ENCODE measurements around the gene UVRAG. TPM values are rescaled to one million over a fixed set of nuclear protein-coding genes. Genes with fewer than 3 reads are reported as not detected.

UVRAG gene
- total and polyA plus RNA-seq, 4 donors = 4.4 to 15.1 (median 10.0) TPM

DNA sequence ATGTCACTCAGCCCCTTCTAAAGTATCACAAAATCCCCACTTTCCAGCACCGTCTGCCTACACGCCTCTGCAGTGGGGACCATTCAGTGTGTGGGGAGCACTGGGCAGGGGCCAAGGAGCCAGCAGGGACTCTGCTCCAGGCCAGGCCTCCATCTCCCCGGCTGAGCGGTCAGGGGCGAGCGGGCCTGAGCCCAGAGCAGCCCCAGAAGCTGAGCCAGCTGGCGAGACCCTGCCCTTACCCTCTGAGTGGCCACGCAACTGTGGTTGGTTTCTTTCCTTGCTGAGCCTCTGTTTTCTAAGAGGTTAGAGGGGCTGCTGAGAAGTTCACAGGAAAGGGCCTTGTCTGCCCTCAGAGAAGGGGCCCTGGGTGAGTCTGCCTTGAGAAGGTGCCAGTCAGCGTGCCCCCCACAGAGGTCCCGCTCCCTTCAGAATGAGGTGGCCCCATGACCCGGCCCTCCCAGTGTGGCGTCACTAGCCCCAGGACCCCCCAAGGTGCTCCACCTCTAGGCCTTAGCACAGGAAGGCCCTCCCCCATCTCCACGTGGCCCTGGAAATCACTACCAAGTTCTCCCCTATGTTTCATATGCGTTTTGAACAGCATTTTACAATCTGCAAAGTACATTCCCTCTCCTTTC lies 344.4 kb downstream of the UVRAG start:
- no peak for DNase-seq (ENCODE audit: low spot score)
- H3K9me3 ChIP-seq (ENCODE audit: control insufficient read depth in 4 of 4, low read length in 3 of 4) = no peaks in the 10 kb centered on the region
- no peak overlapping the region for H3K9ac ChIP-seq (ENCODE audit: low read depth in 1 of 2, low read length in 2 of 2)
- no peak overlapping the region for H3K27ac ChIP-seq (ENCODE audit: low read depth in 1 of 2, low read length in 2 of 2)
- no peaks in the 10 kb centered on the region for H3K4me1 ChIP-seq (ENCODE audit: control insufficient read depth in 4 of 4, insufficient read depth in 4 of 4, low read length in 3 of 4)
- no peak overlapping the region for H3K4me3 ChIP-seq (ENCODE audit: low read depth in 1 of 3, low read length in 3 of 3)
- H3K27me3 ChIP-seq (ENCODE audit: control insufficient read depth in 4 of 4, insufficient read depth in 4 of 4, low read length in 3 of 4) = no peaks in the 10 kb centered on the region
- H3K36me3 ChIP-seq (ENCODE audit: control insufficient read depth in 4 of 4, insufficient read depth in 3 of 4, low read depth in 1 of 4, low read length in 3 of 4) = no peaks in the 10 kb centered on the region
- TF ChIP-seq ATF3 (IDR thresholded peaks at IDR 0.05) = no peak
- 86% methylated on average over 14 of the region's 14 CpGs for WGBS

DNA sequence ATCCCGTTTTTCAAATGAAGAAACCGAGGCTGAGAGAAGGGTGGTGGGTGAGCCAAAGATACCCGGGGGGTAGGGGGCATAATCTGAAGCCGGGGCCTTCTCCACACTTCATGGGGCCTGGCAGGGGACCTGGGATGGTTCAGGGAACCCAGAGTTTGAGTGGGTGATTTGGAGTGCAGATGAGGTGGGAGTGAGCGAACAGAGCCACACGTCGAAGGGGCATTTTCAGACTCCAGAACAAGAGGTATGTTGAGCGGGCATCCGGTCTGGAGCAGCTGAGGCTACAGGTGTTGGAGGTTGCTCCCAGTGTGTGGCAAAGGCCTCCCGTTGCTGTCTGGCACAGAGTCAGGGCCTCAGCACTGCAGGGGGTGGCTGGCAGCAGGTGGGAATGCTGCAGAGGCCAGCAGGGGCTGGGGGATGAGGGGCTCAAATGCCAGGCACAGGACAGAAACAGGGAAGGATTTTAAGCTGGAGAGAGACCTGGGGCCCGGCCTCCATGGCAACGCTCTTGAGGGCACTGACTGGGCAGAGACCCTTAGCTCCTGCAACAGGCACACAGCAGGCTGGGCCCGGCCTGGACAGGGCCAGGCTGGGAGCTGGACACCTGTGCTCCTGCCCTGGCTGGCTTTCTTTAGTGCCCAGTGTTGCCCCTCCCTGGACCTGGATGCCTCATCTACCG lies 345.1 kb downstream of the UVRAG start:
- H3K36me3 ChIP-seq (ENCODE audit: control insufficient read depth in 4 of 4, insufficient read depth in 3 of 4, low read depth in 1 of 4, low read length in 3 of 4) = no peaks in the 10 kb centered on the region
- H3K4me3 ChIP-seq (ENCODE audit: low read depth in 1 of 3, low read length in 3 of 3) = no peak overlapping the region
- WGBS = 83% methylated on average over 14 of the region's 14 CpGs
- H3K9ac ChIP-seq (ENCODE audit: low read depth in 1 of 2, low read length in 2 of 2) = no peak overlapping the region
- no peak for DNase-seq (ENCODE audit: low spot score)
- H3K27me3 ChIP-seq (ENCODE audit: control insufficient read depth in 4 of 4, insufficient read depth in 4 of 4, low read length in 3 of 4) = no peaks in the 10 kb centered on the region
- no peaks in the 10 kb centered on the region for H3K9me3 ChIP-seq (ENCODE audit: control insufficient read depth in 4 of 4, low read length in 3 of 4)
- no peak for TF ChIP-seq CTCF (IDR thresholded peaks at IDR 0.05; ENCODE audit: low read depth, low read length, missing input control)
- TF ChIP-seq ATF3 (IDR thresholded peaks at IDR 0.05) = no peak
- no peak for TF ChIP-seq HNF4A (conservative IDR thresholded peaks at IDR 0.05)
- no peak for TF ChIP-seq EGR1 (IDR thresholded peaks at IDR 0.05; ENCODE audit: low read depth in 2 of 2)
- no peak for TF ChIP-seq GABPA (IDR thresholded peaks at IDR 0.05 in 1 of 2, conservative IDR thresholded peaks at IDR 0.05 in 1 of 2)
- no peak for TF ChIP-seq FOXA1 (IDR thresholded peaks at IDR 0.05)
- no peak for TF ChIP-seq RAD21 (IDR thresholded peaks at IDR 0.05)
- no peak for TF ChIP-seq TAF1 (conservative IDR thresholded peaks at IDR 0.05)
- TF ChIP-seq SP1 (IDR thresholded peaks at IDR 0.05) = no peak
- H3K4me1 ChIP-seq (ENCODE audit: control insufficient read depth in 4 of 4, insufficient read depth in 4 of 4, low read length in 3 of 4) = no peaks in the 10 kb centered on the region
- H3K27ac ChIP-seq (ENCODE audit: low read depth in 1 of 2, low read length in 2 of 2) = no peak overlapping the region

GRCh38 chr11:76160856-76161255 lies 345.8 kb downstream of the UVRAG start:
- WGBS = 83% methylated on average over 8 of the region's 8 CpGs
- no peak overlapping the region for H3K27ac ChIP-seq (ENCODE audit: low read depth in 1 of 2, low read length in 2 of 2)
- H3K4me3 ChIP-seq (ENCODE audit: low read depth in 1 of 3, low read length in 3 of 3) = no peak overlapping the region
- DNase-seq (ENCODE audit: low spot score) = no peak
- no peaks in the 10 kb centered on the region for H3K9me3 ChIP-seq (ENCODE audit: control insufficient read depth in 4 of 4, low read length in 3 of 4)
- H3K9ac ChIP-seq (ENCODE audit: low read depth in 1 of 2, low read length in 2 of 2) = no peak overlapping the region
- no peaks in the 10 kb centered on the region for H3K36me3 ChIP-seq (ENCODE audit: control insufficient read depth in 4 of 4, insufficient read depth in 3 of 4, low read depth in 1 of 4, low read length in 3 of 4)
- H3K4me1 ChIP-seq (ENCODE audit: control insufficient read depth in 4 of 4, insufficient read depth in 4 of 4, low read length in 3 of 4) = no peaks in the 10 kb centered on the region
- H3K27me3 ChIP-seq (ENCODE audit: control insufficient read depth in 4 of 4, insufficient read depth in 4 of 4, low read length in 3 of 4) = no peaks in the 10 kb centered on the region
- no peak for TF ChIP-seq FOXA2 (IDR thresholded peaks at IDR 0.05)
- TF ChIP-seq FOXA1 (IDR thresholded peaks at IDR 0.05) = no peak
- no peak for TF ChIP-seq HNF4A (conservative IDR thresholded peaks at IDR 0.05)
- TF ChIP-seq REST (IDR thresholded peaks at IDR 0.05) = no peak
- TF ChIP-seq HNF4G (IDR thresholded peaks at IDR 0.05) = no peak
- TF ChIP-seq RXRA (IDR thresholded peaks at IDR 0.05) = no peak
- TF ChIP-seq YY1 (IDR thresholded peaks at IDR 0.05) = no peak
- TF ChIP-seq, protein P1, sequence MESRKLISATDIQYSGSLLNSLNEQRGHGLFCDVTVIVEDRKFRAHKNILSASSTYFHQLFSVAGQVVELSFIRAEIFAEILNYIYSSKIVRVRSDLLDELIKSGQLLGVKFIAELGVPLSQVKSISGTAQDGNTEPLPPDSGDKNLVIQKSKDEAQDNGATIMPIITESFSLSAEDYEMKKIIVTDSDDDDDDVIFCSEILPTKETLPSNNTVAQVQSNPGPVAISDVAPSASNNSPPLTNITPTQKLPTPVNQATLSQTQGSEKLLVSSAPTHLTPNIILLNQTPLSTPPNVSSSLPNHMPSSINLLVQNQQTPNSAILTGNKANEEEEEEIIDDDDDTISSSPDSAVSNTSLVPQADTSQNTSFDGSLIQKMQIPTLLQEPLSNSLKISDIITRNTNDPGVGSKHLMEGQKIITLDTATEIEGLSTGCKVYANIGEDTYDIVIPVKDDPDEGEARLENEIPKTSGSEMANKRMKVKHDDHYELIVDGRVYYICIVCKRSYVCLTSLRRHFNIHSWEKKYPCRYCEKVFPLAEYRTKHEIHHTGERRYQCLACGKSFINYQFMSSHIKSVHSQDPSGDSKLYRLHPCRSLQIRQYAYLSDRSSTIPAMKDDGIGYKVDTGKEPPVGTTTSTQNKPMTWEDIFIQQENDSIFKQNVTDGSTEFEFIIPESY (IDR thresholded peaks at IDR 0.05) = no peak
- no peak for TF ChIP-seq TAF1 (conservative IDR thresholded peaks at IDR 0.05)
- TF ChIP-seq ATF3 (IDR thresholded peaks at IDR 0.05) = no peak
- TF ChIP-seq JUND (IDR thresholded peaks at IDR 0.05) = no peak
- no peak for TF ChIP-seq GABPA (IDR thresholded peaks at IDR 0.05 in 1 of 2, conservative IDR thresholded peaks at IDR 0.05 in 1 of 2)
- TF ChIP-seq RAD21 (IDR thresholded peaks at IDR 0.05) = no peak
